WTC11 (cell line): Measurements from ENCODE around the gene CTPS2. TPM values are rescaled to one million over a fixed set of nuclear protein-coding genes. Genes with fewer than 3 reads are reported as not detected.

Source experiments
- ATAC-seq: fragments of 200-7000 bp; cut with Tn5 transposase; 2 replicates; pipeline ENCODE4 v1.10.0; 2021; ENCODE audit warnings: mild to moderate bottlenecking, moderate library complexity
- CTCF ChIA-PET: fragments of 300-600 bp; sonication (Branson Sonifier 250); formaldehyde crosslinking; loops from one replicate; lab custom pipeline; 2021; ENCODE audit warnings: antibody characterized with exemption; lab: Charles Lee
- POLR2A ChIA-PET: fragments of 350-600 bp; sonication (Branson Sonifier 250); formaldehyde crosslinking; loops from one replicate; lab custom pipeline; 2021; ENCODE audit warnings: antibody characterized with exemption; lab: Charles Lee
- DNase-seq: peaks from one replicate; pipeline ENCODE4 v3.0.0; 2021; ENCODE audit warnings: low spot score
- H3K27ac Mint-ChIP-seq: 2 replicates; pipeline ENCODE4 v1.8.0; 2021; ENCODE audit warnings: mixed read lengths
- H3K27me3 Mint-ChIP-seq: 2 replicates; pipeline ENCODE4 v1.8.0; 2021; ENCODE audit warnings: low read depth, mild to moderate bottlenecking, moderate library complexity, mixed read lengths
- H3K36me3 Mint-ChIP-seq: 2 replicates; pipeline ENCODE4 v1.8.0; 2021; ENCODE audit warnings: mixed read lengths
- H3K4me1 Mint-ChIP-seq: 2 replicates; pipeline ENCODE4 v1.8.0; 2022; ENCODE audit warnings: mixed read lengths
- H3K4me3 Mint-ChIP-seq: 2 replicates; pipeline ENCODE4 v1.8.0; 2021; ENCODE audit warnings: mild to moderate bottlenecking, moderate library complexity, mixed read lengths
- H3K9me3 Mint-ChIP-seq: 2 replicates; pipeline ENCODE4 v1.8.0; 2021; ENCODE audit warnings: mixed read lengths
- FOXJ3 ChIP-seq: sonication (generic); formaldehyde crosslinking; IDR thresholded peaks from 2 replicates; pipeline ENCODE4 v1.9.0; 2021; ENCODE audit warnings: missing genetic modification reagents, mild to moderate bottlenecking, borderline replicate concordance
- SOX15 ChIP-seq: fragments of 250-450 bp; sonication (Bioruptor Pico); IDR thresholded peaks from 2 replicates; pipeline ENCODE4 v1.9.0; 2021; ENCODE audit warnings: mild to moderate bottlenecking
- TCF7 ChIP-seq: sonication (generic); formaldehyde crosslinking; IDR thresholded peaks from 2 replicates; pipeline ENCODE4 v1.8.0; 2022; ENCODE audit warnings: mild to moderate bottlenecking, low read depth, missing genetic modification reagents, moderate library complexity
- ZNF317 ChIP-seq: sonication (generic); formaldehyde crosslinking; IDR thresholded peaks from 2 replicates; pipeline ENCODE4 v1.8.1; 2023; ENCODE audit warnings: low read depth, mild to moderate bottlenecking, moderate library complexity, missing genetic modification reagents, borderline replicate concordance
- ZNF671 ChIP-seq: fragments of 250-450 bp; sonication (Bioruptor Pico); IDR thresholded peaks from 2 replicates; pipeline ENCODE4 v1.8.0; 2021; ENCODE audit warnings: mild to moderate bottlenecking
- total RNA-seq: library from RNA; stranded (reverse); gene quantifications from 3 replicates; pipeline ENCODE4 v1.2.3, GENCODE V29; 2021
- TF ChIP-seq, protein P1 (sequence below): sonication (generic); formaldehyde crosslinking; IDR thresholded peaks from 2 replicates; pipeline ENCODE4 v1.8.1; 2023; ENCODE audit warnings: mild to moderate bottlenecking, missing genetic modification reagents
- TF ChIP-seq, protein P2 (sequence below): sonication (generic); formaldehyde crosslinking; IDR thresholded peaks from 2 replicates; pipeline ENCODE4 v1.8.1; 2023; ENCODE audit warnings: mild to moderate bottlenecking, moderate library complexity, missing genetic modification reagents
- TF ChIP-seq, protein P3 (sequence below): sonication (generic); formaldehyde crosslinking; IDR thresholded peaks from 2 replicates; pipeline ENCODE4 v1.8.0; 2022; ENCODE audit warnings: mild to moderate bottlenecking, missing genetic modification reagents
- TF ChIP-seq, protein P4 (sequence below): sonication (generic); formaldehyde crosslinking; IDR thresholded peaks from 2 replicates; pipeline ENCODE4 v1.8.1; 2023; ENCODE audit warnings: mild to moderate bottlenecking, missing genetic modification reagents, borderline replicate concordance
- TF ChIP-seq, protein P5 (sequence below): sonication (generic); formaldehyde crosslinking; IDR thresholded peaks from 2 replicates; pipeline ENCODE4 v1.8.1; 2022; ENCODE audit warnings: missing genetic modification reagents, borderline replicate concordance
- TF ChIP-seq, protein P6 (sequence below): sonication (generic); formaldehyde crosslinking; IDR thresholded peaks from 2 replicates; pipeline ENCODE4 v1.8.0; 2022; ENCODE audit warnings: mild to moderate bottlenecking, missing genetic modification reagents
- TF ChIP-seq, protein P7 (sequence below): sonication (generic); formaldehyde crosslinking; IDR thresholded peaks from 2 replicates; pipeline ENCODE4 v1.8.0; 2023; ENCODE audit warnings: missing genetic modification reagents
- TF ChIP-seq, protein P8 (sequence below): fragments of 250-450 bp; sonication (Bioruptor Pico); IDR thresholded peaks from 2 replicates; pipeline ENCODE4 v1.9.0; 2021; ENCODE audit warnings: mild to moderate bottlenecking, borderline replicate concordance

Gene CTPS2
- total RNA-seq, 1 experiment from 2014 or later, result 23.2 TPM

DNA sequence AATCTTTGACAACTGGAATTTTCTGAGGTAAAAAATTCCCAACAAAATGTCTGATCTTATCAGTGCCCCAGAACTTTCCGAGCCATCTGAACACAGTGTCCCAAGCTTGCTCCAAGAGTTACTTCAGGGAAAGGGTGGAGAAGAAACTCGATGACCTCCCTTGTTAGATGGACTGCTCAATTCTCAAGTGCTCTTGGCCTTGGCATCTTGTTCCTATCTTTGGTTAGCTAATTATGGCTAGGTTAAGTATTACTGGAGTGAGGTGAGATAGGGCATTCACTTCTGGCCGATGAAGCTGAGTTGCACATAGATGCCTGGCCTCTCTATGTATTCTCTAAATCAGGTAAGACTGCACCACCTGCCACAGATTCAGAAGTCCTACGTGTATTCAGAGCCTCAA, 71.6 kb downstream of the CTPS2 start:
- TF ChIP-seq ZNF671 (CRISPR knock-in tag) (no peak), FOXJ3 (CRISPR knock-in tag) (no peak), ZNF317 (CRISPR knock-in tag) (no peak), TCF7 (CRISPR knock-in tag) (no peak)
- TF ChIP-seq, protein P1, sequence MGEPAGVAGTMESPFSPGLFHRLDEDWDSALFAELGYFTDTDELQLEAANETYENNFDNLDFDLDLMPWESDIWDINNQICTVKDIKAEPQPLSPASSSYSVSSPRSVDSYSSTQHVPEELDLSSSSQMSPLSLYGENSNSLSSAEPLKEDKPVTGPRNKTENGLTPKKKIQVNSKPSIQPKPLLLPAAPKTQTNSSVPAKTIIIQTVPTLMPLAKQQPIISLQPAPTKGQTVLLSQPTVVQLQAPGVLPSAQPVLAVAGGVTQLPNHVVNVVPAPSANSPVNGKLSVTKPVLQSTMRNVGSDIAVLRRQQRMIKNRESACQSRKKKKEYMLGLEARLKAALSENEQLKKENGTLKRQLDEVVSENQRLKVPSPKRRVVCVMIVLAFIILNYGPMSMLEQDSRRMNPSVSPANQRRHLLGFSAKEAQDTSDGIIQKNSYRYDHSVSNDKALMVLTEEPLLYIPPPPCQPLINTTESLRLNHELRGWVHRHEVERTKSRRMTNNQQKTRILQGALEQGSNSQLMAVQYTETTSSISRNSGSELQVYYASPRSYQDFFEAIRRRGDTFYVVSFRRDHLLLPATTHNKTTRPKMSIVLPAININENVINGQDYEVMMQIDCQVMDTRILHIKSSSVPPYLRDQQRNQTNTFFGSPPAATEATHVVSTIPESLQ (CRISPR knock-in tag), result no peak
- TF ChIP-seq, protein P2, sequence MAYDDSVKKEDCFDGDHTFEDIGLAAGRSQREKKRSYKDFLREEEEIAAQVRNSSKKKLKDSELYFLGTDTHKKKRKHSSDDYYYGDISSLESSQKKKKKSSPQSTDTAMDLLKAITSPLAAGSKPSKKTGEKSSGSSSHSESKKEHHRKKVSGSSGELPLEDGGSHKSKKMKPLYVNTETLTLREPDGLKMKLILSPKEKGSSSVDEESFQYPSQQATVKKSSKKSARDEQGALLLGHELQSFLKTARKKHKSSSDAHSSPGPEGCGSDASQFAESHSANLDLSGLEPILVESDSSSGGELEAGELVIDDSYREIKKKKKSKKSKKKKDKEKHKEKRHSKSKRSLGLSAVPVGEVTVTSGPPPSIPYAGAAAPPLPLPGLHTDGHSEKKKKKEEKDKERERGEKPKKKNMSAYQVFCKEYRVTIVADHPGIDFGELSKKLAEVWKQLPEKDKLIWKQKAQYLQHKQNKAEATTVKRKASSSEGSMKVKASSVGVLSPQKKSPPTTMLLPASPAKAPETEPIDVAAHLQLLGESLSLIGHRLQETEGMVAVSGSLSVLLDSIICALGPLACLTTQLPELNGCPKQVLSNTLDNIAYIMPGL (CRISPR knock-in tag), result no peak
- TF ChIP-seq, protein P3, sequence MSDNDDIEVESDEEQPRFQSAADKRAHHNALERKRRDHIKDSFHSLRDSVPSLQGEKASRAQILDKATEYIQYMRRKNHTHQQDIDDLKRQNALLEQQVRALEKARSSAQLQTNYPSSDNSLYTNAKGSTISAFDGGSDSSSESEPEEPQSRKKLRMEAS (CRISPR knock-in tag), result no peak
- TF ChIP-seq, protein P4, sequence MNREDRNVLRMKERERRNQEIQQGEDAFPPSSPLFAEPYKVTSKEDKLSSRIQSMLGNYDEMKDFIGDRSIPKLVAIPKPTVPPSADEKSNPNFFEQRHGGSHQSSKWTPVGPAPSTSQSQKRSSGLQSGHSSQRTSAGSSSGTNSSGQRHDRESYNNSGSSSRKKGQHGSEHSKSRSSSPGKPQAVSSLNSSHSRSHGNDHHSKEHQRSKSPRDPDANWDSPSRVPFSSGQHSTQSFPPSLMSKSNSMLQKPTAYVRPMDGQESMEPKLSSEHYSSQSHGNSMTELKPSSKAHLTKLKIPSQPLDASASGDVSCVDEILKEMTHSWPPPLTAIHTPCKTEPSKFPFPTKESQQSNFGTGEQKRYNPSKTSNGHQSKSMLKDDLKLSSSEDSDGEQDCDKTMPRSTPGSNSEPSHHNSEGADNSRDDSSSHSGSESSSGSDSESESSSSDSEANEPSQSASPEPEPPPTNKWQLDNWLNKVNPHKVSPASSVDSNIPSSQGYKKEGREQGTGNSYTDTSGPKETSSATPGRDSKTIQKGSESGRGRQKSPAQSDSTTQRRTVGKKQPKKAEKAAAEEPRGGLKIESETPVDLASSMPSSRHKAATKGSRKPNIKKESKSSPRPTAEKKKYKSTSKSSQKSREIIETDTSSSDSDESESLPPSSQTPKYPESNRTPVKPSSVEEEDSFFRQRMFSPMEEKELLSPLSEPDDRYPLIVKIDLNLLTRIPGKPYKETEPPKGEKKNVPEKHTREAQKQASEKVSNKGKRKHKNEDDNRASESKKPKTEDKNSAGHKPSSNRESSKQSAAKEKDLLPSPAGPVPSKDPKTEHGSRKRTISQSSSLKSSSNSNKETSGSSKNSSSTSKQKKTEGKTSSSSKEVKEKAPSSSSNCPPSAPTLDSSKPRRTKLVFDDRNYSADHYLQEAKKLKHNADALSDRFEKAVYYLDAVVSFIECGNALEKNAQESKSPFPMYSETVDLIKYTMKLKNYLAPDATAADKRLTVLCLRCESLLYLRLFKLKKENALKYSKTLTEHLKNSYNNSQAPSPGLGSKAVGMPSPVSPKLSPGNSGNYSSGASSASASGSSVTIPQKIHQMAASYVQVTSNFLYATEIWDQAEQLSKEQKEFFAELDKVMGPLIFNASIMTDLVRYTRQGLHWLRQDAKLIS, result no peak
- TF ChIP-seq, protein P5, sequence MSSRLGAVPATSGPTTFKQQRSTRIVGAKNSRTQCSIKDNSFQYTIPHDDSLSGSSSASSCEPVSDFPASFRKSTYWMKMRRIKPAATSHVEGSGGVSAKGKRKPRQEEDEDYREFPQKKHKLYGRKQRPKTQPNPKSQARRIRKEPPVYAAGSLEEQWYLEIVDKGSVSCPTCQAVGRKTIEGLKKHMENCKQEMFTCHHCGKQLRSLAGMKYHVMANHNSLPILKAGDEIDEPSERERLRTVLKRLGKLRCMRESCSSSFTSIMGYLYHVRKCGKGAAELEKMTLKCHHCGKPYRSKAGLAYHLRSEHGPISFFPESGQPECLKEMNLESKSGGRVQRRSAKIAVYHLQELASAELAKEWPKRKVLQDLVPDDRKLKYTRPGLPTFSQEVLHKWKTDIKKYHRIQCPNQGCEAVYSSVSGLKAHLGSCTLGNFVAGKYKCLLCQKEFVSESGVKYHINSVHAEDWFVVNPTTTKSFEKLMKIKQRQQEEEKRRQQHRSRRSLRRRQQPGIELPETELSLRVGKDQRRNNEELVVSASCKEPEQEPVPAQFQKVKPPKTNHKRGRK (CRISPR knock-in tag), result no peak
- DNase-seq, result no peak
- POLR2A ChIA-PET, result no interaction called here
- no peak overlapping the region for H3K27ac Mint-ChIP-seq
- CTCF ChIA-PET, result no interaction called here
- no peak for ATAC-seq
- H3K9me3 Mint-ChIP-seq, result 0 out of 2 replicates have a peak, but pooled peaks cover 3% of the 10 kb centered on the region
- peaks cover 44% of the 10 kb centered on the region for H3K36me3 Mint-ChIP-seq
- no peak overlapping the region for H3K4me3 Mint-ChIP-seq
- H3K27me3 Mint-ChIP-seq, result no peaks in the 10 kb centered on the region
- H3K4me1 Mint-ChIP-seq, result peaks cover 23% of the 10 kb centered on the region

DNA sequence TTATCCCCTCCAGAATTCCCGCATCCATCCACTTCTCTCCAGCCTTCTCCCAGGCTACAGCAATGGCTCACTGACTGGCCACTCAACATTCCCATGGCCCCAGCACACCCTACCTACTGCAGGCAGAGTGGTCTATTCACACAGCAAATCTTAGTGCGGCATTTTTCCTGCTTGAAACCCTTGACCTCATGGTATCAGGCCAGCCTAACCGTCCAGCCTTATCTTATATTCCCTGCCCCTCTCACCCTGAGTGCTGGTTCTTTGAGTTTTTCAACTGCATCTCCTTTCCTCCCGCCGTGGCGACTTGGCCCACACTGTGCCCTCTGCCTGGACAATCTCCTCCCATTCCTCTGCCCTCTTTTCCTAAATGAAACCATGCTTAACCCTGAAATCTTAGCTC, 72.5 kb downstream of the CTPS2 start:
- ATAC-seq, result no peak
- Mint-ChIP-seq H3K4me1 (peaks cover 23% of the 10 kb centered on the region), H3K4me3 (no peak overlapping the region), H3K36me3 (peaks cover 42% of the 10 kb centered on the region), H3K27me3 (no peaks in the 10 kb centered on the region), H3K9me3 (0 out of 2 replicates have a peak, but pooled peaks cover 3% of the 10 kb centered on the region), H3K27ac (no peak overlapping the region; the same call in 1 of the 2 replicates)
- no peak for DNase-seq
- CTCF ChIA-PET, result no interaction called here
- POLR2A ChIA-PET, result no interaction called here
- TF ChIP-seq, protein P6, sequence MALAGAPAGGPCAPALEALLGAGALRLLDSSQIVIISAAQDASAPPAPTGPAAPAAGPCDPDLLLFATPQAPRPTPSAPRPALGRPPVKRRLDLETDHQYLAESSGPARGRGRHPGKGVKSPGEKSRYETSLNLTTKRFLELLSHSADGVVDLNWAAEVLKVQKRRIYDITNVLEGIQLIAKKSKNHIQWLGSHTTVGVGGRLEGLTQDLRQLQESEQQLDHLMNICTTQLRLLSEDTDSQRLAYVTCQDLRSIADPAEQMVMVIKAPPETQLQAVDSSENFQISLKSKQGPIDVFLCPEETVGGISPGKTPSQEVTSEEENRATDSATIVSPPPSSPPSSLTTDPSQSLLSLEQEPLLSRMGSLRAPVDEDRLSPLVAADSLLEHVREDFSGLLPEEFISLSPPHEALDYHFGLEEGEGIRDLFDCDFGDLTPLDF, result no peak
- TF ChIP-seq, protein P4, result no peak
- TF ChIP-seq, protein P7, sequence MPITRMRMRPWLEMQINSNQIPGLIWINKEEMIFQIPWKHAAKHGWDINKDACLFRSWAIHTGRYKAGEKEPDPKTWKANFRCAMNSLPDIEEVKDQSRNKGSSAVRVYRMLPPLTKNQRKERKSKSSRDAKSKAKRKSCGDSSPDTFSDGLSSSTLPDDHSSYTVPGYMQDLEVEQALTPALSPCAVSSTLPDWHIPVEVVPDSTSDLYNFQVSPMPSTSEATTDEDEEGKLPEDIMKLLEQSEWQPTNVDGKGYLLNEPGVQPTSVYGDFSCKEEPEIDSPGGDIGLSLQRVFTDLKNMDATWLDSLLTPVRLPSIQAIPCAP, result no peak
- TF ChIP-seq, protein P8, sequence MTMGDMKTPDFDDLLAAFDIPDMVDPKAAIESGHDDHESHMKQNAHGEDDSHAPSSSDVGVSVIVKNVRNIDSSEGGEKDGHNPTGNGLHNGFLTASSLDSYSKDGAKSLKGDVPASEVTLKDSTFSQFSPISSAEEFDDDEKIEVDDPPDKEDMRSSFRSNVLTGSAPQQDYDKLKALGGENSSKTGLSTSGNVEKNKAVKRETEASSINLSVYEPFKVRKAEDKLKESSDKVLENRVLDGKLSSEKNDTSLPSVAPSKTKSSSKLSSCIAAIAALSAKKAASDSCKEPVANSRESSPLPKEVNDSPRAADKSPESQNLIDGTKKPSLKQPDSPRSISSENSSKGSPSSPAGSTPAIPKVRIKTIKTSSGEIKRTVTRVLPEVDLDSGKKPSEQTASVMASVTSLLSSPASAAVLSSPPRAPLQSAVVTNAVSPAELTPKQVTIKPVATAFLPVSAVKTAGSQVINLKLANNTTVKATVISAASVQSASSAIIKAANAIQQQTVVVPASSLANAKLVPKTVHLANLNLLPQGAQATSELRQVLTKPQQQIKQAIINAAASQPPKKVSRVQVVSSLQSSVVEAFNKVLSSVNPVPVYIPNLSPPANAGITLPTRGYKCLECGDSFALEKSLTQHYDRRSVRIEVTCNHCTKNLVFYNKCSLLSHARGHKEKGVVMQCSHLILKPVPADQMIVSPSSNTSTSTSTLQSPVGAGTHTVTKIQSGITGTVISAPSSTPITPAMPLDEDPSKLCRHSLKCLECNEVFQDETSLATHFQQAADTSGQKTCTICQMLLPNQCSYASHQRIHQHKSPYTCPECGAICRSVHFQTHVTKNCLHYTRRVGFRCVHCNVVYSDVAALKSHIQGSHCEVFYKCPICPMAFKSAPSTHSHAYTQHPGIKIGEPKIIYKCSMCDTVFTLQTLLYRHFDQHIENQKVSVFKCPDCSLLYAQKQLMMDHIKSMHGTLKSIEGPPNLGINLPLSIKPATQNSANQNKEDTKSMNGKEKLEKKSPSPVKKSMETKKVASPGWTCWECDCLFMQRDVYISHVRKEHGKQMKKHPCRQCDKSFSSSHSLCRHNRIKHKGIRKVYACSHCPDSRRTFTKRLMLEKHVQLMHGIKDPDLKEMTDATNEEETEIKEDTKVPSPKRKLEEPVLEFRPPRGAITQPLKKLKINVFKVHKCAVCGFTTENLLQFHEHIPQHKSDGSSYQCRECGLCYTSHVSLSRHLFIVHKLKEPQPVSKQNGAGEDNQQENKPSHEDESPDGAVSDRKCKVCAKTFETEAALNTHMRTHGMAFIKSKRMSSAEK (CRISPR knock-in tag), result no peak
- TF ChIP-seq ZNF317 (CRISPR knock-in tag) (no peak), SOX15 (CRISPR knock-in tag) (no peak)
